GM12878 (cell line): ENCODE results near the gene PLEKHG1. TPM values are rescaled to one million over a fixed set of nuclear protein-coding genes. Genes with fewer than 3 reads are reported as not detected.

Experiments
- BMI1 ChIP-seq: fragments of 450-650 bp; IDR thresholded peaks from 2 replicates; pipeline ENCODE4 v1.6.1; 2016; ENCODE audit warnings: mild to moderate bottlenecking, moderate library complexity, borderline replicate concordance
- CHD2 ChIP-seq: IDR thresholded peaks from 2 replicates; pipeline ENCODE4 v1.6.1; 2011; ENCODE audit warnings: low read depth, low read length, improper control_type of control experiment, borderline replicate concordance
- HCFC1 ChIP-seq: fragments of 150-350 bp; IDR thresholded peaks from 2 replicates; pipeline ENCODE4 v1.6.1; 2014; ENCODE audit warnings: low read length
- HDAC2 ChIP-seq: fragments of 200-600 bp; sonication (generic); IDR thresholded peaks from 2 replicates; pipeline ENCODE4 v1.6.1; 2017
- IKZF2 ChIP-seq, 2 experiments: fragments of 450-650 bp; IDR thresholded peaks; 2 replicates each; pipeline ENCODE4 v1.6.1; 2017; ENCODE audit warnings: mild to moderate bottlenecking in 2 of 2, moderate library complexity in 2 of 2
- IRF4 ChIP-seq: IDR thresholded peaks from 2 replicates; pipeline ENCODE4 v1.6.1; 2011; ENCODE audit warnings: low read depth, low read length
- KDM1A ChIP-seq: fragments of 200-600 bp; sonication (generic); IDR thresholded peaks from 2 replicates; pipeline ENCODE4 v1.6.1; 2016; ENCODE audit warnings: borderline replicate concordance
- LARP7 ChIP-seq: fragments of 450-650 bp; IDR thresholded peaks from 2 replicates; pipeline ENCODE4 v1.6.1; 2017; ENCODE audit warnings: mild to moderate bottlenecking
- MTA3 ChIP-seq: IDR thresholded peaks from 2 replicates; pipeline ENCODE4 v1.6.1; 2012; ENCODE audit warnings: low read length, inconsistent platforms, borderline replicate concordance
- MYC ChIP-seq: IDR thresholded peaks from 2 replicates; pipeline ENCODE4 v1.6.1; 2011; ENCODE audit warnings: mild to moderate bottlenecking, low read length, moderate library complexity, inconsistent platforms; ENCODE audit not compliant: insufficient read depth, insufficient replicate concordance, insufficient read length, severe bottlenecking
- PAX8 ChIP-seq: fragments of 450-650 bp; IDR thresholded peaks from 2 replicates; pipeline ENCODE4 v1.6.1; 2017; ENCODE audit warnings: mild to moderate bottlenecking, moderate library complexity
- POLR2AphosphoS2 ChIP-seq: IDR thresholded peaks from 2 replicates; pipeline ENCODE4 v1.6.1; 2011; ENCODE audit warnings: low read depth, mild to moderate bottlenecking, low read length, improper control_type of control experiment, moderate library complexity
- POLR2AphosphoS5 ChIP-seq: IDR thresholded peaks from 2 replicates; pipeline ENCODE4 v1.6.1; 2011; ENCODE audit warnings: mild to moderate bottlenecking, low read length, inconsistent platforms
- RAD51 ChIP-seq: fragments of 450-650 bp; IDR thresholded peaks from 2 replicates; pipeline ENCODE4 v1.6.1; 2016; ENCODE audit warnings: moderate library complexity, mild to moderate bottlenecking, inconsistent platforms
- RUNX3 ChIP-seq: IDR thresholded peaks from 2 replicates; pipeline ENCODE4 v1.6.1; 2012; ENCODE audit warnings: low read length, inconsistent platforms
- SMAD5 ChIP-seq: IDR thresholded peaks from 2 replicates; pipeline ENCODE4 v1.6.1; 2016; ENCODE audit warnings: antibody characterized with exemption, low read depth
- SMC3 ChIP-seq: IDR thresholded peaks from 2 replicates; pipeline ENCODE4 v1.6.1; 2011; ENCODE audit warnings: low read length, improper control_type of control experiment, borderline replicate concordance
- STAT1 ChIP-seq: fragments of 450-650 bp; conservative IDR thresholded peaks from 2 replicates; pipeline ENCODE4 v1.6.1; 2014; ENCODE audit warnings: antibody characterized with exemption, mild to moderate bottlenecking
- TBL1XR1 ChIP-seq: IDR thresholded peaks from 2 replicates; pipeline ENCODE4 v1.6.1; 2012; ENCODE audit warnings: low read depth, low read length, improper control_type of control experiment
- ZBED1 ChIP-seq: IDR thresholded peaks from 2 replicates; pipeline ENCODE4 v1.6.1; 2016; ENCODE audit warnings: borderline replicate concordance
- polyA plus RNA-seq, 11 experiments: library from polyadenylated mRNA; depleted of rRNA in 4 of 11; unstranded in 6 of 11; stranded (reverse) in 5 of 11; fragments of >200 nt; fragmentation: Nextera tagmentation in 4 of 11; fragmentation: Illumina TruSeq in 1 of 11; extraction: Ambion mirVana in 4 of 11; extraction: Trizol in 1 of 11; gene quantifications; 1 replicate in 1 of 11; 2 replicates in 10 of 11; pipeline versions ENCODE4 v1.2.1 to v1.2.3, GENCODE V29; 2011 to 2016; ENCODE audit warnings: inconsistent platforms in 2 of 11, missing spikeins in 2 of 11, low read depth in 1 of 11
- total RNA-seq, 4 experiments: library from RNA; depleted of rRNA in 3 of 4; stranded (reverse); fragments of >200 nt in 3 of 4; fragmentation: Illumina TruSeq in 1 of 4; extraction: Trizol in 1 of 4; gene quantifications; 2 replicates each; pipeline versions ENCODE4 v1.2.1 to v1.2.3, GENCODE V29; 2013 to 2021
- TF ChIP-seq, protein P1 (sequence below): fragments of 450-650 bp; IDR thresholded peaks from 2 replicates; pipeline ENCODE4 v1.6.1; 2014; ENCODE audit warnings: mild to moderate bottlenecking
- TF ChIP-seq, protein P2 (sequence below): IDR thresholded peaks from 2 replicates; pipeline ENCODE4 v1.6.1; 2011; ENCODE audit warnings: borderline replicate concordance, low read depth, mild to moderate bottlenecking, moderate library complexity, low read length; ENCODE audit not compliant: insufficient read depth, poor library complexity, severe bottlenecking
- TF ChIP-seq, protein P3 (sequence below): fragments of 450-650 bp; formaldehyde crosslinking; IDR thresholded peaks from 2 replicates; pipeline ENCODE4 v1.4.0; 2020; ENCODE audit warnings: mild to moderate bottlenecking, moderate library complexity
- TF ChIP-seq, protein P4 (sequence below): IDR thresholded peaks from 2 replicates; pipeline ENCODE4 v1.6.1; 2011; ENCODE audit warnings: mild to moderate bottlenecking, low read depth, low read length, moderate library complexity; ENCODE audit not compliant: insufficient replicate concordance

The PLEKHG1 gene
- total and polyA plus RNA-seq, 10 of the 15 experiments (the other 5 are each of a cell fraction or from before 2014, with no cell fraction given) = 0.77 to 17.2 (median 4.9) TPM

DNA sequence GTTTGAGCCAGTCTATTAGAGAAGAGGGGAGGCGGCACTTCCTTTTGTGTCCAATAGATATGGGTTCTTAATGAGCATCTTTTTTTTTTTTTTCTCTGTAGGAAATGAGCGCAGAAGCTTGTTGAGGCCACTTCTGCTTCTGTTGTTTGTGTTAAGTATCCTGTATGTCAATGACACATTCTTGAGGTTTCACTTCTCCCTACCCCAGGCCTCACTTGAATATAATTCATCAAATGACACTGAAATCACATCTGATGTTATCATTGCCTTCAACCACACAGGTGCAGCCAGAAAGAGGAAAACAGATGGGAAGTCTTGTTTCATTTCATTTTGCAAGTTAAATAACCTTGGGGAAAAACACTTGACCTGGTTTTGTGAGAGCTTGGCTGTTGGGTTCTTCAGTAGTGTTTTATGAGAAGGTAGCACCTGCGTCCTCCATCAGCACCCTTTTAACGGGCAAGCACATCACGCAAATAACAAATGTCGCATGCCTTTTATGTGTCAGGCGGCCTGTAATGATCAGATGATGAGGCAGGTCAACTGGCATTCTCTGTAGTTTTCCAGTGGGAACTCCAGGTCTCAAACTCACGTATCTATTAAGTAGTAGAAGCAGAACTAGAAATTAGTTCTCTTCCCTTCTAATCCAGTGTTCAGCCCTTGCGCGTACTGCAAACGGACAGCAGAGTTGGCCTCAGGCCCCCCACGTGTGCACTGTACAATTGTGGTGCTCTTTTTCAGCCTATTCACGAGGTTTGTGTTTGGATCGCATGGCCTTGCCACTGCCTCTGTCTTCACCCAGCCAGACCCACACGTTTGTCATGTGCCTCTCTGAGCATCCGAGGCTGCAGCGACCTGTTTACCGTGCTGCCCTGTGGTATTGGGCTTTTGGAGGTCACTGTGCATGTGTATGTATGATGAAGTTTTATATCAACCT lies 23.5 kb downstream of the PLEKHG1 start (continued):
- TF ChIP-seq ZBED1 = peak; percentile 71; the same call in 1 of the 2 replicates
- TF ChIP-seq IKZF2 (IDR thresholded peaks at IDR 0.05) = peak; percentile 91 to 93
- no peak for TF ChIP-seq SMC3
- TF ChIP-seq PAX8 = no peak
- TF ChIP-seq SMAD5 = no peak
- TF ChIP-seq HDAC2 = no peak
- TF ChIP-seq RAD51 = no peak
- TF ChIP-seq IRF4 = peak; percentile 87
- TF ChIP-seq HCFC1 = no peak
- no peak for TF ChIP-seq LARP7
- TF ChIP-seq, protein P1, sequence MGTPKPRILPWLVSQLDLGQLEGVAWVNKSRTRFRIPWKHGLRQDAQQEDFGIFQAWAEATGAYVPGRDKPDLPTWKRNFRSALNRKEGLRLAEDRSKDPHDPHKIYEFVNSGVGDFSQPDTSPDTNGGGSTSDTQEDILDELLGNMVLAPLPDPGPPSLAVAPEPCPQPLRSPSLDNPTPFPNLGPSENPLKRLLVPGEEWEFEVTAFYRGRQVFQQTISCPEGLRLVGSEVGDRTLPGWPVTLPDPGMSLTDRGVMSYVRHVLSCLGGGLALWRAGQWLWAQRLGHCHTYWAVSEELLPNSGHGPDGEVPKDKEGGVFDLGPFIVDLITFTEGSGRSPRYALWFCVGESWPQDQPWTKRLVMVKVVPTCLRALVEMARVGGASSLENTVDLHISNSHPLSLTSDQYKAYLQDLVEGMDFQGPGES = no peak
- peak; percentile 65; the same call in 1 of the 2 replicates for TF ChIP-seq CHD2
- TF ChIP-seq, protein P2, sequence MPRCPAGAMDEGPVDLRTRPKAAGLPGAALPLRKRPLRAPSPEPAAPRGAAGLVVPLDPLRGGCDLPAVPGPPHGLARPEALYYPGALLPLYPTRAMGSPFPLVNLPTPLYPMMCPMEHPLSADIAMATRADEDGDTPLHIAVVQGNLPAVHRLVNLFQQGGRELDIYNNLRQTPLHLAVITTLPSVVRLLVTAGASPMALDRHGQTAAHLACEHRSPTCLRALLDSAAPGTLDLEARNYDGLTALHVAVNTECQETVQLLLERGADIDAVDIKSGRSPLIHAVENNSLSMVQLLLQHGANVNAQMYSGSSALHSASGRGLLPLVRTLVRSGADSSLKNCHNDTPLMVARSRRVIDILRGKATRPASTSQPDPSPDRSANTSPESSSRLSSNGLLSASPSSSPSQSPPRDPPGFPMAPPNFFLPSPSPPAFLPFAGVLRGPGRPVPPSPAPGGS = peak; percentile 48
- TF ChIP-seq, protein P3, sequence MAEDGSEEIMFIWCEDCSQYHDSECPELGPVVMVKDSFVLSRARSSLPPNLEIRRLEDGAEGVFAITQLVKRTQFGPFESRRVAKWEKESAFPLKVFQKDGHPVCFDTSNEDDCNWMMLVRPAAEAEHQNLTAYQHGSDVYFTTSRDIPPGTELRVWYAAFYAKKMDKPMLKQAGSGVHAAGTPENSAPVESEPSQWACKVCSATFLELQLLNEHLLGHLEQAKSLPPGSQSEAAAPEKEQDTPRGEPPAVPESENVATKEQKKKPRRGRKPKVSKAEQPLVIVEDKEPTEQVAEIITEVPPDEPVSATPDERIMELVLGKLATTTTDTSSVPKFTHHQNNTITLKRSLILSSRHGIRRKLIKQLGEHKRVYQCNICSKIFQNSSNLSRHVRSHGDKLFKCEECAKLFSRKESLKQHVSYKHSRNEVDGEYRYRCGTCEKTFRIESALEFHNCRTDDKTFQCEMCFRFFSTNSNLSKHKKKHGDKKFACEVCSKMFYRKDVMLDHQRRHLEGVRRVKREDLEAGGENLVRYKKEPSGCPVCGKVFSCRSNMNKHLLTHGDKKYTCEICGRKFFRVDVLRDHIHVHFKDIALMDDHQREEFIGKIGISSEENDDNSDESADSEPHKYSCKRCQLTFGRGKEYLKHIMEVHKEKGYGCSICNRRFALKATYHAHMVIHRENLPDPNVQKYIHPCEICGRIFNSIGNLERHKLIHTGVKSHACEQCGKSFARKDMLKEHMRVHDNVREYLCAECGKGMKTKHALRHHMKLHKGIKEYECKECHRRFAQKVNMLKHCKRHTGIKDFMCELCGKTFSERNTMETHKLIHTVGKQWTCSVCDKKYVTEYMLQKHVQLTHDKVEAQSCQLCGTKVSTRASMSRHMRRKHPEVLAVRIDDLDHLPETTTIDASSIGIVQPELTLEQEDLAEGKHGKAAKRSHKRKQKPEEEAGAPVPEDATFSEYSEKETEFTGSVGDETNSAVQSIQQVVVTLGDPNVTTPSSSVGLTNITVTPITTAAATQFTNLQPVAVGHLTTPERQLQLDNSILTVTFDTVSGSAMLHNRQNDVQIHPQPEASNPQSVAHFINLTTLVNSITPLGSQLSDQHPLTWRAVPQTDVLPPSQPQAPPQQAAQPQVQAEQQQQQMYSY = no peak
- TF ChIP-seq POLR2AphosphoS2 = no peak
- no peak for TF ChIP-seq KDM1A
- TF ChIP-seq, protein P4, sequence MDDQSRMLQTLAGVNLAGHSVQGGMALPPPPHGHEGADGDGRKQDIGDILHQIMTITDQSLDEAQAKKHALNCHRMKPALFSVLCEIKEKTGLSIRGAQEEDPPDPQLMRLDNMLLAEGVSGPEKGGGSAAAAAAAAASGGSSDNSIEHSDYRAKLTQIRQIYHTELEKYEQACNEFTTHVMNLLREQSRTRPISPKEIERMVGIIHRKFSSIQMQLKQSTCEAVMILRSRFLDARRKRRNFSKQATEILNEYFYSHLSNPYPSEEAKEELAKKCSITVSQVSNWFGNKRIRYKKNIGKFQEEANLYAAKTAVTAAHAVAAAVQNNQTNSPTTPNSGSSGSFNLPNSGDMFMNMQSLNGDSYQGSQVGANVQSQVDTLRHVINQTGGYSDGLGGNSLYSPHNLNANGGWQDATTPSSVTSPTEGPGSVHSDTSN = peak; percentile 47
- peak; percentile 88 for TF ChIP-seq RUNX3
- peak; percentile 61; the same call in 1 of the 2 replicates for TF ChIP-seq TBL1XR1
- no peak for TF ChIP-seq POLR2AphosphoS5
- TF ChIP-seq MYC = no peak
- TF ChIP-seq STAT1 = no peak
- peak; percentile 80 for TF ChIP-seq BMI1
- TF ChIP-seq MTA3 = no peak
